GM12878 (cell line): Measurements from ENCODE around the gene SHC1. TPM values are rescaled to one million over a fixed set of nuclear protein-coding genes. Genes with fewer than 3 reads are reported as not detected.
A peak's percentile ranks its signal among the peaks of the same experiment; 100 is the strongest.

ENCODE experiments used
- BACH1 ChIP-seq: fragments of 450-650 bp; IDR thresholded peaks from 2 replicates; pipeline ENCODE4 v1.6.1; 2017; ENCODE audit warnings: mild to moderate bottlenecking, borderline replicate concordance
- CEBPB ChIP-seq, 2 experiments: fragments of 150-350 bp in 1 of 2; IDR thresholded peaks; 2 replicates each; pipeline ENCODE4 v1.6.1; 2012 to 2014; ENCODE audit warnings: low read depth in 2 of 2, low read length in 2 of 2, borderline replicate concordance in 1 of 2, inconsistent platforms in 1 of 2
- E4F1 ChIP-seq: fragments of 450-650 bp; IDR thresholded peaks from 2 replicates; pipeline ENCODE4 v1.6.1; 2018; ENCODE audit warnings: borderline replicate concordance, mild to moderate bottlenecking; ENCODE audit not compliant: partially characterized antibody
- HDAC6 ChIP-seq: fragments of 200-600 bp; sonication (generic); IDR thresholded peaks from one replicate; pipeline ENCODE4 v1.8.0; 2017; ENCODE audit warnings: antibody characterized with exemption; ENCODE audit not compliant: unreplicated experiment
- KAT2A ChIP-seq: conservative IDR thresholded peaks from 2 replicates; pipeline ENCODE4 v1.6.1; 2011; ENCODE audit warnings: low read depth, low read length; ENCODE audit not compliant: control insufficient read depth
- KDM1A ChIP-seq: fragments of 200-600 bp; sonication (generic); IDR thresholded peaks from 2 replicates; pipeline ENCODE4 v1.6.1; 2016; ENCODE audit warnings: borderline replicate concordance
- MAX ChIP-seq: IDR thresholded peaks from 2 replicates; pipeline ENCODE4 v1.6.1; 2012; ENCODE audit warnings: low read depth, low read length, improper control_type of control experiment
- MTA2 ChIP-seq: fragments of 450-650 bp; IDR thresholded peaks from 2 replicates; pipeline ENCODE4 v1.6.1; 2016; ENCODE audit warnings: low read depth, mild to moderate bottlenecking, moderate library complexity
- MYB ChIP-seq: fragments of 150-350 bp; IDR thresholded peaks from 2 replicates; pipeline ENCODE4 v1.6.1; 2014; ENCODE audit warnings: mild to moderate bottlenecking, low read depth, low read length, borderline replicate concordance
- NFXL1 ChIP-seq: fragments of 450-650 bp; IDR thresholded peaks from 2 replicates; pipeline ENCODE4 v1.6.1; 2017; ENCODE audit warnings: antibody characterized with exemption, mild to moderate bottlenecking, borderline replicate concordance
- NR2F1 ChIP-seq: fragments of 450-650 bp; conservative IDR thresholded peaks from 2 replicates; pipeline ENCODE4 v1.6.1; 2017; ENCODE audit warnings: mild to moderate bottlenecking
- NRF1 ChIP-seq: conservative IDR thresholded peaks from 2 replicates; pipeline ENCODE4 v1.6.1; 2011; ENCODE audit warnings: mild to moderate bottlenecking, low read depth, low read length, improper control_type of control experiment
- POLR2AphosphoS5 ChIP-seq: IDR thresholded peaks from 2 replicates; pipeline ENCODE4 v1.6.1; 2011; ENCODE audit warnings: mild to moderate bottlenecking, low read length, inconsistent platforms
- RBBP5 ChIP-seq: fragments of 200-600 bp; sonication (generic); conservative IDR thresholded peaks from 2 replicates; pipeline ENCODE4 v1.6.1; 2016
- SKIL ChIP-seq: fragments of 450-650 bp; IDR thresholded peaks from 2 replicates; pipeline ENCODE4 v1.6.1; 2017; ENCODE audit warnings: mild to moderate bottlenecking, low read depth, inconsistent platforms; ENCODE audit not compliant: poor library complexity, severe bottlenecking
- SPI1 ChIP-seq: IDR thresholded peaks from 2 replicates; pipeline ENCODE4 v1.6.1; 2011; ENCODE audit warnings: low read depth, mild to moderate bottlenecking, low read length, moderate library complexity, borderline replicate concordance; ENCODE audit not compliant: insufficient read depth
- STAT1 ChIP-seq: fragments of 450-650 bp; conservative IDR thresholded peaks from 2 replicates; pipeline ENCODE4 v1.6.1; 2014; ENCODE audit warnings: antibody characterized with exemption, mild to moderate bottlenecking
- TCF3 ChIP-seq: IDR thresholded peaks from 2 replicates; pipeline ENCODE4 v1.6.1; 2012; ENCODE audit warnings: low read depth, mild to moderate bottlenecking, low read length, borderline replicate concordance; ENCODE audit not compliant: insufficient read depth
- TCF7 ChIP-seq: IDR thresholded peaks from 2 replicates; pipeline ENCODE4 v1.6.1; 2014; ENCODE audit warnings: antibody characterized with exemption, borderline replicate concordance
- ZBED1 ChIP-seq: IDR thresholded peaks from 2 replicates; pipeline ENCODE4 v1.6.1; 2016; ENCODE audit warnings: borderline replicate concordance
- ZNF384 ChIP-seq: IDR thresholded peaks from 2 replicates; pipeline ENCODE4 v1.6.1; 2012; ENCODE audit warnings: low read depth, mild to moderate bottlenecking, low read length, improper control_type of control experiment, borderline replicate concordance
- polyA plus RNA-seq, 11 experiments: library from polyadenylated mRNA; depleted of rRNA in 4 of 11; unstranded in 6 of 11; stranded (reverse) in 5 of 11; fragments of >200 nt; fragmentation: Nextera tagmentation in 4 of 11; fragmentation: Illumina TruSeq in 1 of 11; extraction: Ambion mirVana in 4 of 11; extraction: Trizol in 1 of 11; gene quantifications; 1 replicate in 1 of 11; 2 replicates in 10 of 11; pipeline versions ENCODE4 v1.2.1 to v1.2.3, GENCODE V29; 2011 to 2016; ENCODE audit warnings: inconsistent platforms in 2 of 11, missing spikeins in 2 of 11, low read depth in 1 of 11
- total RNA-seq, 4 experiments: library from RNA; depleted of rRNA in 3 of 4; stranded (reverse); fragments of >200 nt in 3 of 4; fragmentation: Illumina TruSeq in 1 of 4; extraction: Trizol in 1 of 4; gene quantifications; 2 replicates each; pipeline versions ENCODE4 v1.2.1 to v1.2.3, GENCODE V29; 2013 to 2021
- TF ChIP-seq, protein P1 (sequence below): fragments of 450-650 bp; conservative IDR thresholded peaks from 2 replicates; pipeline ENCODE4 v1.6.1; 2017; ENCODE audit warnings: mild to moderate bottlenecking, moderate library complexity

SHC1 gene
- total and polyA plus RNA-seq, 10 of the 15 experiments (the other 5 are each of a cell fraction or from before 2014, with no cell fraction given), result 2.6 to 49.3 (median 25.2) TPM

DNA sequence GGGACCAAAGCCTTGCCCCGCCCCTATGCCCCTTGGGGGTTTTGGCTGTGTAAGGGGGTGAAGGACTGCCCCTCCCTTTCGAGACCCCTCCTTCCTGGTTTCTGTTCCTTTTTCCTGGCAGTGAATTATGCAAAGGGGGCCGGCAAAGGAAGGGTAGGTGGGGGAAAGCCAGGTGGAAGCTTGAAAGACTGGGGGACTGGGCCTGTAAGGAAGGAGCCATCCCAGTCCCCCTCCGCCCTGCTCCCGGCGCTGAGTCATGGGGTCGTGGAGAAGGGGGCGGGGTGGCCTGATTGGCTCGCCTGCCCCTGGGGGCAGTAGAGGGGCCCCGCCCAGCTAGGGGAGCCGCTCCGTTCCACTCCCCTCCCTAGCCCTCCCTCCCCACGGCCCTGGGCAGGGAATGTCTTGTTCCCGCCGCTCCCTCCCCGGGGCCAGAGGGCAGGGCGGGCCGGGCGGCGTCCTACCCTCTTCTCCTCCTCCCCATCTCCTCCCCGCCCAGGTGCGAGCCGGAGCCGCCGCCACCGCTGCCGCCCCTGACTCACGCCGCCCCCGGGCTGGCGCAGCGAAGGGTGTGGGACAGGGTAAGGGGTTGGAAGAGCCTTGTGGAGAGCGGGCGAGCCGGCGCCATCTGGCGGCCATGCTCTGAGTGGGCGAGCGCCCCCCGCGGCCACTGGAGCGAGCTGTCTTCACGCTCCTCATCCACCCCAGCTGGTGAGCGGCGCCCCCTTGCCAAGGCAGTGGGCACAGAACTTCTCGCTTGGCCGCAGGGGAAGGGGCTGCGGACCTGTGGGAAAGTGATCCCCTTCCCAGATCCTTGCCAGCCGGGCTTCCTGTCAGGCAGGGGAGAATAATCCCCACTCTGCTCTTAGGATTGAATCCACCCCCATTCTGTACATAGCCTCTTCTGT, 46.7 kb upstream of the SHC1 start (continued):
- TF ChIP-seq KAT2A (no peak), MYB (no peak), NFXL1 (no peak), NR2F1 (no peak; the same call in none of the 2 replicates), RBBP5 (no peak), SKIL (no peak), ZNF384 (no peak), STAT1 (peak; percentile 85; the same call in 1 of the 2 replicates), POLR2AphosphoS5 (peak; percentile 55; the same call in 1 of the 2 replicates), SPI1 (peak; percentile 89), MTA2 (peak; percentile 34; the same call in 1 of the 2 replicates), KDM1A (no peak), HDAC6 (no peak), E4F1 (no peak), BACH1 (peak; percentile 78), MAX (no peak), ZBED1 (no peak), NRF1 (no peak), TCF7 (no peak), CEBPB (IDR thresholded peaks at IDR 0.05; ENCODE audit: borderline replicate concordance in 1 of 2, low read depth in 2 of 2, low read length in 2 of 2) (no peak), TCF3 (peak; percentile 65; the same call in 1 of the 2 replicates)
- TF ChIP-seq, protein P1, sequence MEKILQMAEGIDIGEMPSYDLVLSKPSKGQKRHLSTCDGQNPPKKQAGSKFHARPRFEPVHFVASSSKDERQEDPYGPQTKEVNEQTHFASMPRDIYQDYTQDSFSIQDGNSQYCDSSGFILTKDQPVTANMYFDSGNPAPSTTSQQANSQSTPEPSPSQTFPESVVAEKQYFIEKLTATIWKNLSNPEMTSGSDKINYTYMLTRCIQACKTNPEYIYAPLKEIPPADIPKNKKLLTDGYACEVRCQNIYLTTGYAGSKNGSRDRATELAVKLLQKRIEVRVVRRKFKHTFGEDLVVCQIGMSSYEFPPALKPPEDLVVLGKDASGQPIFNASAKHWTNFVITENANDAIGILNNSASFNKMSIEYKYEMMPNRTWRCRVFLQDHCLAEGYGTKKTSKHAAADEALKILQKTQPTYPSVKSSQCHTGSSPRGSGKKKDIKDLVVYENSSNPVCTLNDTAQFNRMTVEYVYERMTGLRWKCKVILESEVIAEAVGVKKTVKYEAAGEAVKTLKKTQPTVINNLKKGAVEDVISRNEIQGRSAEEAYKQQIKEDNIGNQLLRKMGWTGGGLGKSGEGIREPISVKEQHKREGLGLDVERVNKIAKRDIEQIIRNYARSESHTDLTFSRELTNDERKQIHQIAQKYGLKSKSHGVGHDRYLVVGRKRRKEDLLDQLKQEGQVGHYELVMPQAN, result peak; percentile 55
